CD4-positive, alpha-beta T cell treated with Interleukin-6 for 4 hours (primary cell): ENCODE results near the gene OPN5.

Experiments
- DNase-seq: peaks from one replicate; pipeline ENCODE4 v3.0.0-alpha.2; 2020; ENCODE audit warnings: mixed read lengths

The OPN5 gene

GRCh38 chr6:47875593-47875992, 93.8 kb downstream of the OPN5 start:
- no peak for DNase-seq
